IMR-90 (cell line): ENCODE measurements around the gene BAIAP2. TPM values are rescaled to one million over a fixed set of nuclear protein-coding genes. Genes with fewer than 3 reads are reported as not detected.

Experiments
- ATAC-seq: fragments of 200-7000 bp; cut with Tn5 transposase; 2 replicates; pipeline ENCODE4 v1.9.1; 2020; ENCODE audit warnings: low read depth, mild to moderate bottlenecking, moderate library complexity
- BruUV-seq: library from RNA; stranded (reverse); fragments of 400-500 nt; replicated peaks from 2 replicates; lab custom pipeline; 2021; lab: Mats Ljungman, UMichigan
- CTCF ChIA-PET: fragments of 300-600 bp; formaldehyde crosslinking; extraction: SDS; loops from one replicate; lab custom pipeline; 2021; ENCODE audit warnings: antibody characterized with exemption; lab: Yijun Ruan, JAX
- POLR2A ChIA-PET: fragments of 300-600 bp; sonication (Branson Sonifier 250); formaldehyde crosslinking; loops from one replicate; lab custom pipeline; 2022; ENCODE audit warnings: antibody characterized with exemption; ENCODE audit not compliant: unreplicated experiment; lab: Charles Lee
- DNase-seq: peaks from one replicate; pipeline ENCODE4 v3.0.0; 2013
- H2AFZ ChIP-seq: replicated peaks from 2 replicates; pipeline ENCODE3; 2013; ENCODE audit warnings: low read length, mild to moderate bottlenecking; ENCODE audit not compliant: poor library complexity
- H2AK5ac ChIP-seq: 2 replicates; pipeline ENCODE4 v1.6.1; 2013; ENCODE audit warnings: low read depth, low read length, inconsistent platforms
- H2AK9ac ChIP-seq: replicated peaks from 2 replicates; pipeline ENCODE3; 2013; ENCODE audit warnings: mild to moderate bottlenecking, low read depth, low read length, moderate library complexity; ENCODE audit not compliant: poor library complexity
- H2BK120ac ChIP-seq: 2 replicates; pipeline ENCODE4 v1.6.1; 2013; ENCODE audit warnings: low read depth, low read length, inconsistent platforms
- H2BK15ac ChIP-seq: 3 replicates; pipeline ENCODE4 v1.6.1; 2013; ENCODE audit warnings: low read depth, low read length, inconsistent platforms
- H2BK20ac ChIP-seq: 2 replicates; pipeline ENCODE4 v1.6.1; 2013; ENCODE audit warnings: low read depth, mild to moderate bottlenecking, inconsistent platforms, low read length, moderate library complexity
- H2BK5ac ChIP-seq: 2 replicates; pipeline ENCODE4 v1.6.1; 2013; ENCODE audit warnings: mild to moderate bottlenecking, low read depth, low read length, inconsistent platforms; ENCODE audit not compliant: poor library complexity, severe bottlenecking
- H3K14ac ChIP-seq: replicated peaks from 2 replicates; pipeline ENCODE4 v1.6.1; 2013; ENCODE audit warnings: low read depth, low read length, inconsistent platforms
- H3K18ac ChIP-seq: 2 replicates; pipeline ENCODE4 v1.6.1; 2013; ENCODE audit warnings: low read depth, low read length, control low read depth
- H3K23ac ChIP-seq: 2 replicates; pipeline ENCODE4 v1.6.1; 2013; ENCODE audit warnings: low read depth, low read length, inconsistent platforms
- H3K27ac ChIP-seq: 2 replicates; pipeline ENCODE4 v1.5.1; 2013; ENCODE audit warnings: mild to moderate bottlenecking, control low read depth, low read length; ENCODE audit not compliant: insufficient read depth
- H3K27me3 ChIP-seq: 2 replicates; pipeline ENCODE4 v1.6.1; 2013; ENCODE audit warnings: low read length; ENCODE audit not compliant: control insufficient read depth, insufficient read depth
- H3K36me3 ChIP-seq: 2 replicates; pipeline ENCODE4 v1.6.1; 2013; ENCODE audit warnings: low read length, mixed read lengths; ENCODE audit not compliant: control insufficient read depth, insufficient read depth
- H3K4ac ChIP-seq: 2 replicates; pipeline ENCODE4 v1.6.1; 2013; ENCODE audit warnings: low read depth, low read length, inconsistent platforms
- H3K4me1 ChIP-seq: 2 replicates; pipeline ENCODE4 v1.6.1; 2013; ENCODE audit warnings: low read length, mixed read lengths; ENCODE audit not compliant: control insufficient read depth, insufficient read depth
- H3K4me2 ChIP-seq: 2 replicates; pipeline ENCODE4 v1.6.1; 2013; ENCODE audit warnings: low read depth, mild to moderate bottlenecking, control low read depth, low read length, moderate library complexity
- H3K4me3 ChIP-seq: 2 replicates; pipeline ENCODE4 v1.5.1; 2013; ENCODE audit warnings: low read depth, mild to moderate bottlenecking, control low read depth, low read length, moderate library complexity; ENCODE audit not compliant: insufficient read depth
- H3K56ac ChIP-seq: 2 replicates; pipeline ENCODE4 v1.6.1; 2013; ENCODE audit warnings: low read length, inconsistent platforms; ENCODE audit not compliant: insufficient read depth; ENCODE audit errors: extremely low read depth
- H3K79me1 ChIP-seq, 2 experiments: 2 replicates each; pipeline ENCODE4 v1.6.1; 2013; ENCODE audit warnings: low read length in 2 of 2, inconsistent platforms in 1 of 2, low read depth in 1 of 2
- H3K9ac ChIP-seq: 2 replicates; pipeline ENCODE4 v1.6.1; 2013; ENCODE audit warnings: low read depth, low read length, control low read depth
- H3K9me1 ChIP-seq: 2 replicates; pipeline ENCODE4 v1.6.1; 2013; ENCODE audit warnings: low read length, inconsistent platforms; ENCODE audit not compliant: insufficient read depth
- H3K9me3 ChIP-seq: 2 replicates; pipeline ENCODE4 v1.6.1; 2013; ENCODE audit warnings: low read length; ENCODE audit not compliant: control insufficient read depth, insufficient read depth
- H4K20me1 ChIP-seq: 2 replicates; pipeline ENCODE4 v1.6.1; 2013; ENCODE audit warnings: low read length, inconsistent platforms; ENCODE audit not compliant: insufficient read depth
- H4K5ac ChIP-seq: 2 replicates; pipeline ENCODE4 v1.6.1; 2013; ENCODE audit warnings: mild to moderate bottlenecking, low read depth, low read length, control low read depth
- H4K8ac ChIP-seq, 2 experiments: 2 replicates each; pipeline ENCODE4 v1.6.1; 2013; ENCODE audit warnings: low read depth in 2 of 2, low read length in 2 of 2, control low read depth in 1 of 2, inconsistent platforms in 1 of 2
- H4K91ac ChIP-seq: 2 replicates; pipeline ENCODE4 v1.6.1; 2013; ENCODE audit warnings: low read depth, low read length, inconsistent platforms; ENCODE audit not compliant: insufficient read depth
- RAD21 ChIP-seq: IDR thresholded peaks from 2 replicates; pipeline ENCODE4 v1.6.1; 2012; ENCODE audit warnings: low read length, improper control_type of control experiment
- RFX5 ChIP-seq: IDR thresholded peaks from 2 replicates; pipeline ENCODE4 v1.8.0; 2012; ENCODE audit warnings: low read depth, mild to moderate bottlenecking, low read length, moderate library complexity
- WGBS, 2 experiments: methylation state at CpG; one replicate each; pipeline versions ENCODE4 v1.1.5 to v1.1.7; 2013; ENCODE audit warnings: missing lambda C conversion rate in 2 of 2; ENCODE audit not compliant: insufficient read length in 1 of 2; ENCODE audit errors: extremely low coverage in 2 of 2; 5-methylcytosine and 5-hydroxymethylcytosine counted together
- dilution Hi-C: fragments of 300-500 bp; cut with HindIII; formaldehyde crosslinking; loops from one replicate; pipeline ENCODE4 v1.14.3; 2018; ENCODE audit warnings: low sequenced_read_pairs; ENCODE audit not compliant: unreplicated experiment
- in situ Hi-C: fragments of 300-500 bp; cut with MboI; formaldehyde crosslinking; loops from 3 replicates; pipeline ENCODE4 v1.14.3; 2019; ENCODE audit warnings: low sequenced_read_pairs, inconsistent platforms, mixed read lengths
- intact Hi-C: fragments of 100-400 bp; cut with micrococcal nuclease; formaldehyde crosslinking; loops from 2 replicates; pipeline ENCODE4 v1.10.0; 2022
- polyA plus RNA-seq, 3 experiments: library from polyadenylated mRNA; depleted of rRNA; stranded (reverse); fragments of >200 nt; gene quantifications; 2 replicates each; pipeline ENCODE4 v1.2.3, GENCODE V29; 2012; ENCODE audit warnings: low replicate concordance in 1 of 3
- total RNA-seq: library from RNA; depleted of rRNA; stranded (reverse); fragments of >200 nt; gene quantifications from 2 replicates; pipeline ENCODE4 v1.2.3, GENCODE V29; 2012
- TF ChIP-seq, protein P1 (sequence below): fragments of 150-350 bp; IDR thresholded peaks from 2 replicates; pipeline ENCODE4 v1.6.1; 2017; ENCODE audit warnings: mild to moderate bottlenecking, antibody characterized with exemption, low read length, low read depth

BAIAP2 gene
- total and polyA plus RNA-seq, 2 of the 4 experiments (the other 2 are of a cell fraction) = 18.3 to 32.6 TPM

DNA sequence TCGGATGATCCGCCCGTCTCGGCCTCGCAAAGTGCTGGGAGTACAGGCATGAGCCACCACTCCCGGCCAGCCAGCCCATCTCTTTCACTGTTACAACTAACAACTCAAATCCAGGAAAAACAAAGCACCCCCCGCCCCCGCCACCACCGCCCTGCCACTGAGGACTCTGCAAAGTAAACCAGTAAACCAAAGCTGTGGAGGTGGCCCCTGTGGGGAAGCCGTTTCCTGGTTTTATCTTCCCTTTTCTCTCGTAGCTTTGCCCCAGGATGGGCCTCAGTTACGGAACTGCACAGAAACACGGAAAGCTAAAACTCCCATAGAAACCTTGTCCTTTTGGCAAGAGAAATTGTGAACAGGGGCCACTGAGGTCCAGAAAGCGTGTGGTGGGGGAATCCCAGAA is 25.8 kb upstream of the BAIAP2 start:
- H4K5ac ChIP-seq = no peak overlapping the region
- H3K27me3 ChIP-seq = peaks cover 21% of the 10 kb centered on the region
- no peak overlapping the region for H3K4me2 ChIP-seq
- no peak overlapping the region for H3K14ac ChIP-seq
- no peak overlapping the region for H2BK5ac ChIP-seq
- intact Hi-C loops (no loop called here), dilution Hi-C loops (no loop called here), in situ Hi-C loops (no loop called here)
- no peak overlapping the region for H2BK15ac ChIP-seq
- H2AK5ac ChIP-seq = no peak overlapping the region
- no peak overlapping the region for H3K18ac ChIP-seq
- H3K9me3 ChIP-seq = peaks cover 11% of the 10 kb centered on the region; the same call in 1 of the 2 replicates
- H3K79me1 ChIP-seq = no peaks in the 10 kb centered on the region
- ATAC-seq (no peak), DNase-seq (no peak)
- no peak overlapping the region for H3K27ac ChIP-seq
- peaks cover 6% of the 10 kb centered on the region for H3K4me1 ChIP-seq
- WGBS, 2 experiments = no CpG with 5 or more reads among the region's 14 CpGs
- no peaks in the 10 kb centered on the region for H3K36me3 ChIP-seq
- H3K4me3 ChIP-seq = no peak overlapping the region
- no peak overlapping the region for H3K23ac ChIP-seq
- ChIA-PET POLR2A (no interaction called here), CTCF (no interaction called here)
- no peak overlapping the region for H4K8ac ChIP-seq
- no peak overlapping the region for H2BK120ac ChIP-seq
- no TSS peak for BruUV-seq
- H2AK9ac ChIP-seq = no peak overlapping the region
- TF ChIP-seq RFX5 (no peak), RAD21 (no peak)
- TF ChIP-seq, protein P1, sequence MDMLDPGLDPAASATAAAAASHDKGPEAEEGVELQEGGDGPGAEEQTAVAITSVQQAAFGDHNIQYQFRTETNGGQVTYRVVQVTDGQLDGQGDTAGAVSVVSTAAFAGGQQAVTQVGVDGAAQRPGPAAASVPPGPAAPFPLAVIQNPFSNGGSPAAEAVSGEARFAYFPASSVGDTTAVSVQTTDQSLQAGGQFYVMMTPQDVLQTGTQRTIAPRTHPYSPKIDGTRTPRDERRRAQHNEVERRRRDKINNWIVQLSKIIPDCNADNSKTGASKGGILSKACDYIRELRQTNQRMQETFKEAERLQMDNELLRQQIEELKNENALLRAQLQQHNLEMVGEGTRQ = no peak
- no peaks in the 10 kb centered on the region for H3K9me1 ChIP-seq
- H2BK20ac ChIP-seq = no peak overlapping the region
- H2AFZ ChIP-seq = no peak overlapping the region
- no peak overlapping the region for H3K4ac ChIP-seq
- no peak overlapping the region for H3K9ac ChIP-seq
- H3K56ac ChIP-seq = no peak overlapping the region
- H4K91ac ChIP-seq = no peak overlapping the region
- H4K20me1 ChIP-seq = no peaks in the 10 kb centered on the region
